Effector memory CD4-positive, alpha-beta T cell (primary cell): ENCODE measurements around the gene CHD8.

Experiments
- DNase-seq, 3 donors: peaks; one replicate each; pipeline ENCODE4 v3.0.0-alpha.2; 2020
- H3K27ac ChIP-seq: 2 replicates; pipeline ENCODE4 v1.7.0; 2013; ENCODE audit warnings: mild to moderate bottlenecking, low read length, moderate library complexity; ENCODE audit not compliant: insufficient read depth, poor library complexity, severe bottlenecking
- H3K27me3 ChIP-seq: replicated peaks from 2 replicates; pipeline ENCODE4 v1.7.0; 2013; ENCODE audit warnings: mild to moderate bottlenecking, low read length; ENCODE audit not compliant: insufficient read depth, control insufficient read depth, poor library complexity, severe bottlenecking
- H3K36me3 ChIP-seq: 2 replicates; pipeline ENCODE4 v1.7.0; 2013; ENCODE audit warnings: mild to moderate bottlenecking, low read length, moderate library complexity; ENCODE audit not compliant: control insufficient read depth, insufficient read depth
- H3K4me1 ChIP-seq: 2 replicates; pipeline ENCODE4 v1.7.0; 2013; ENCODE audit warnings: low read length, mild to moderate bottlenecking; ENCODE audit not compliant: control insufficient read depth, insufficient read depth, poor library complexity, severe bottlenecking
- H3K4me3 ChIP-seq: 2 replicates; pipeline ENCODE4 v1.7.0; 2013; ENCODE audit warnings: low read length, low read depth, mild to moderate bottlenecking; ENCODE audit not compliant: insufficient read depth, poor library complexity, severe bottlenecking
- H3K9me3 ChIP-seq: 2 replicates; pipeline ENCODE4 v1.7.0; 2013; ENCODE audit warnings: mild to moderate bottlenecking, low read length, moderate library complexity; ENCODE audit not compliant: control insufficient read depth

The CHD8 gene

GRCh38 chr14:21405097-21405496, 50.8 kb downstream of the CHD8 start:
- H3K36me3 ChIP-seq, result peaks cover 93% of the 10 kb centered on the region

GRCh38 chr14:21399311-21399870, 56.5 kb downstream of the CHD8 start:
- Histone ChIP-seq H3K27ac (no peak overlapping the region), H3K9me3 (no peaks in the 10 kb centered on the region), H3K4me3 (no peak overlapping the region), H3K36me3 (peaks cover 86% of the 10 kb centered on the region), H3K27me3 (no peaks in the 10 kb centered on the region), H3K4me1 (no peaks in the 10 kb centered on the region)
- DNase-seq, result no peak

More at GRCh38 chr14:21405097-21405496, 50.8 kb downstream of the CHD8 start:
- no peaks in the 10 kb centered on the region for H3K27me3 ChIP-seq
- DNase-seq, result no peak
- H3K4me3 ChIP-seq, result no peak overlapping the region
- no peaks in the 10 kb centered on the region for H3K4me1 ChIP-seq
- no peaks in the 10 kb centered on the region for H3K9me3 ChIP-seq
- no peak overlapping the region for H3K27ac ChIP-seq

GRCh38 chr14:21398901-21399300, 57.0 kb downstream of the CHD8 start:
- DNase-seq, result no peak
- H3K4me1 ChIP-seq, result no peaks in the 10 kb centered on the region
- H3K27me3 ChIP-seq, result no peaks in the 10 kb centered on the region
- H3K27ac ChIP-seq, result no peak overlapping the region
- no peaks in the 10 kb centered on the region for H3K9me3 ChIP-seq
- no peak overlapping the region for H3K4me3 ChIP-seq
- H3K36me3 ChIP-seq, result peaks cover 89% of the 10 kb centered on the region

- DNase-seq, result no peak
- H3K9me3 ChIP-seq, result no peaks in the 10 kb centered on the region
- no peak overlapping the region for H3K27ac ChIP-seq
- no peaks in the 10 kb centered on the region for H3K27me3 ChIP-seq
- H3K4me1 ChIP-seq, result no peaks in the 10 kb centered on the region
- peaks cover 91% of the 10 kb centered on the region for H3K36me3 ChIP-seq
- H3K4me3 ChIP-seq, result no peak overlapping the region
Measured at GRCh38 chr14:21395450-21395849, 60.5 kb downstream of the CHD8 start.

- Histone ChIP-seq H3K36me3 (peaks cover 9% of the 10 kb centered on the region), H3K4me3 (no peak overlapping the region), H3K27ac (peak overlapping the region; percentile 88), H3K27me3 (no peaks in the 10 kb centered on the region), H3K4me1 (peaks cover 9% of the 10 kb centered on the region), H3K9me3 (no peaks in the 10 kb centered on the region)
- no peak for DNase-seq
Measured at GRCh38 chr14:21385188-21385904, 70.6 kb downstream of the CHD8 start.

GRCh38 chr14:21384494-21384851, 71.5 kb downstream of the CHD8 start:
- H3K27me3 ChIP-seq, result no peaks in the 10 kb centered on the region
- peaks cover 9% of the 10 kb centered on the region for H3K4me1 ChIP-seq
- peaks cover 6% of the 10 kb centered on the region for H3K36me3 ChIP-seq
- no peak for DNase-seq
- no peaks in the 10 kb centered on the region for H3K9me3 ChIP-seq
- peak overlapping the region; percentile 79 for H3K4me3 ChIP-seq
- peak overlapping the region; percentile 88 for H3K27ac ChIP-seq

- Histone ChIP-seq H3K27ac (peak within 1 kb of the TSS; percentile 88), H3K4me3 (peak within 1 kb of the TSS; percentile 79), H3K4me1 (peaks cover 9% of the 10 kb centered on the region), H3K9me3 (no peaks in the 10 kb centered on the region), H3K27me3 (no peaks in the 10 kb centered on the region), H3K36me3 (peaks cover 6% of the 10 kb centered on the region)
- DNase-seq, result peak; percentile 87 to 94 (median 91)
Measured at GRCh38 chr14:21383848-21384493, 72.0 kb downstream of the CHD8 start, which contains the start of gene SUPT16H. Gene SUPT16H (minus strand): TSS chr14:21384019. CDS start chr14:21383927, 92 bp downstream.

- H3K9me3 ChIP-seq, result no peaks in the 10 kb centered on the region
- peak overlapping the region; percentile 88 for H3K27ac ChIP-seq
- H3K4me3 ChIP-seq, result peak overlapping the region; percentile 79
- peaks cover 9% of the 10 kb centered on the region for H3K4me1 ChIP-seq
- peak; percentile 26 to 35 (median 30) for DNase-seq
- H3K36me3 ChIP-seq, result no peaks in the 10 kb centered on the region
- H3K27me3 ChIP-seq, result no peaks in the 10 kb centered on the region
Measured at GRCh38 chr14:21382886-21383847, 72.8 kb downstream of the CHD8 start.

- DNase-seq, result no peak
- no peaks in the 10 kb centered on the region for H3K27me3 ChIP-seq
- peaks cover 9% of the 10 kb centered on the region for H3K4me1 ChIP-seq
- H3K27ac ChIP-seq, result no peak overlapping the region
- no peak overlapping the region for H3K4me3 ChIP-seq
- H3K36me3 ChIP-seq, result peaks cover 9% of the 10 kb centered on the region
- no peaks in the 10 kb centered on the region for H3K9me3 ChIP-seq
Measured at GRCh38 chr14:21382095-21382494, 73.8 kb downstream of the CHD8 start.
